GM18951 (cell line): ENCODE measurements around the gene CHTF18.

Experiments
- POLR2A ChIP-seq: IDR thresholded peaks from 4 replicates; pipeline ENCODE4 v1.6.1; 2011; ENCODE audit warnings: mild to moderate bottlenecking; ENCODE audit not compliant: insufficient read length, insufficient read depth; ENCODE audit errors: extremely low read depth
- in situ Hi-C: fragments of 300-500 bp; cut with MboI; formaldehyde crosslinking; loops from one replicate; pipeline ENCODE4 v1.12.0; 2022; ENCODE audit warnings: low sequenced_read_pairs, mixed read lengths, inconsistent platforms; ENCODE audit not compliant: unreplicated experiment

Gene CHTF18

DNA sequence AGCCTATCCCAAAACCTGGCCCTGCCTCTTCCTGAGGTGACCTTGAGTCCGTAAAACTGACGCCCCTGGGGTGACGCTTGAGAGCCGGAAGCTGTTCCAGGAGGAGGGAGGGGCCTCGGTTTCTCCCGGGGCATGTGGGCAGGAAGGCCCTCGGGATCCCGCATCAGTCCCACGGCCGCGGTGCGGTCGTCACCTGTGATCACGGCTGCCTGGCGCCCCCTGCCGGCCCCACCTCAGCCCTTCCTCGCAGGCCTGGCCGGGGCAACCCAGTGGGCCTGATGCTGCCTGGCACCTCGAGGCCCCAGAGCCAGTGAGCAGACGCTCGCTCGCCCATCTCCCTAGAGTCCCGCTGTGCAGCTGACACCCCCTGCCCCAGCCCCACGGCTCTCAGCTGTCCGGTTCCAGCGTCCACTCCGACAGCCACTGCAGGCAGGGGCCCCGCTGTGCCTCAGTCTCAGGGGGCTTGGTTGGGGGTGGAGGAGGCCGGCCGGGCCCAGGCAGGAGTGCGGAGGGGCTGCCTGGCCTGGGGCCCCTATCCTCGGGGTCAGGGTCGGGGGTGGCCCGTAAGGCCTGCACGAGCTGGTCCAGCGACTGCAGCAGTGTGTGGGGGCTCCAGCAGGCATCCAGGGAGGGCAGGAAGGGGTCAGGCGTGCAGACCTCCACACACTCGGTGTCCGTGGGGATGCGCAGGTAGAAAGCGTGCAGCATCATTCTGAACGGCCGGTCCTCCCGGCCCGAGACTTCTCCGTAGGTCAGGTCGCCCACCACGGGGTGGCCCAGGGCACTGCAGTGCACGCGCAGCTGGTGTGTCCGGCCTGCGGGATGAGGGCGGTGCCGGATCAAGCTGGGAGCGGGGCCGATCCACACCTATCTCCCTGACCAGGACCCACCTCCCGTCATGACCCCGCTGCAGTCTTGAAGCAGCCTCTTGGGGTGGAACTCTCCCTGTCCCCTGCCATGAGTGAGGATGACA, 2.6 kb upstream of the CHTF18 start:
- in situ Hi-C loops: loop anchor here (10.0 kb wide), 1 partner anchor 71 kb away; the partner anchor contains the start of gene METRN
- peak; percentile 16 for TF ChIP-seq POLR2A

DNA sequence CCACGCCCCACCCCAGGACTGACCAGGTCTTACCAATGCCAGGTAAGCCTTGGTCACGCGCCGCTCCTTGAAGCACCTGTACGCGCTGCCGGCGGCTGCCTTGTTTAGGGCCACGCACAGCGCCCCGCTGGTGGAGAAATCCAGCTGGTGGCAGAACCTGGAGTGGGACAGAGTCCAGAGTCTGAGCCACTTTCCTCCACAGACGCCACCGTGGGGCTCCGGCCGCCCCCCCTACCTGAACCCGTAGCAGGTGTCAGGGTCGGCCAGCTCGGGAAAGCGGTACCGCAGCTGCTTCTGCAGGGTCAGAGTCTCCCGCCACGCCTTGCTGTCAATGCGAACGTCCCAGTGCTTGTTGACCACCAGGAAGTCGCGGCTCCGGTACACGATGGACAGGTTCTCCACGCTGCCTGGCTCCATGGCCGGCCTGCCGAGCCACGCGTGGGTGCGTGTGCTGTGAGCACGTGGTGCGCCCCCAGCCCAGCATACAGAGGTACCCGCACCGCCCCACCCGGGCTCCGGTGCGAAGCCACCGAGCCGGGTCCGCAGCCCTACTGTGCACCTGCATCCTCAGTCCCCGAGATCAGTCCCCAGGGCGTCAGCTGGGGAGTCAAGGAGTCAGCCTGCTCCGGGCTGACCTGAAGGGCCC, 976 bp upstream of the CHTF18 start:
- in situ Hi-C loops: loop anchor here (10.0 kb wide), 1 partner anchor 73 kb away; the partner anchor contains the start of gene METRN
- no peak for TF ChIP-seq POLR2A

DNA sequence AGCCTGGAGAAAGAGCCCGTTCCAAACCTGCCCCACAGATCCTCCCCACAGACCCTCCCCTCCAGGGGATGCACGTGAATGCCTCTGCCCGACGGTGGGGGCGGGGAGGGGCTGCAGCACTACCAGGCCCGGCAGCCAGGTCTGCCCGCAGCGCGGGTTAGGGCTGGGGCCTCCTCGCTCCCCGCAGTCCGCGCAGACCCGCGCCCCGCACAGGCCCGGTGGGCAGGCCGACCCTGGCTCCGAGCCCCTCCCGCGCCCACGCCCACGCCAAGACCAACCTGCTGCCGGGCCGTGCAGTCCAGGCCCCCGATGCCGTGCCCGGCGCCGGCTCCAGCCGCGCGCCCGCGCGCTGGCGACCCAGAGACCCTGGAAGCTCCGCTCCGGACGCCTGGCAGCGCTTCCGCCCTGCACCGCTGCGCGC, 432 bp upstream of the CHTF18 start, which contains the start of gene RPUSD1:
TSS of gene RPUSD1 (minus strand) at position 404 of the 421 bp plus-strand sequence. CDS start 644 bp downstream, outside the sequence.
- in situ Hi-C loops: loop anchor here (10.0 kb wide), 1 partner anchor 73 kb away; the partner anchor contains the start of gene METRN
- TF ChIP-seq POLR2A: peak; percentile 81

DNA sequence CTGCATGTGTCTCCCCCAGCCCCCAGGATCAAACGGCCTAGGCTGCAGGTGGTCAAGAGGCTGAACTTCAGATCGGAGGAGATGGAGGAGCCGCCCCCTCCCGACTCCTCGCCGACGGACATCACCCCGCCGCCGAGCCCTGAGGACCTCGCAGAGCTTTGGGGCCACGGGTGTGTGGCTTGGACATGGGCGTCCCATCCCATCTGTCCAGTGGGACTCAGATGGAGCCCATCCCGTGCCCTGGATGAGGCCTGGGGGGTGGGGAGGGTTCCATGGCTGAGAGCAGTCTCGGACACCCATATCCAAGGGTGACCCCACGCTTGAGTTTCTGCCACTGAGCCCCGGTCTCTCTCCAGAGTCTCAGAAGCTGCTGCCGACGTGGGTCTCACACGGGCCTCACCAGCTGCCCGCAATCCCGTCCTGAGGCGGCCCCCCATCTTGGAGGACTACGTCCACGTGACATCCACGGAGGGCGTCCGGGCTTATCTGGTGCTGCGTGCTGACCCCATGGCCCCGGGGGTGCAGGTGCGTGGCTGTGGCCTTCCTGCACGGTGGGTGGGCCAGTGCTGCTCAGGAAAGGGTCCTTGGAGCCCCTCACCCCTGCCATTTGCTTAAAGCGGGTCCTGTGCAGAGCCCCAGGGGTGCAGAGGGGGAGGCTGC, 901 bp downstream of the CHTF18 start:
- no peak for TF ChIP-seq POLR2A
- in situ Hi-C loops: loop anchor here (10.0 kb wide), 1 partner anchor 75 kb away; the partner anchor contains the start of gene METRN

DNA sequence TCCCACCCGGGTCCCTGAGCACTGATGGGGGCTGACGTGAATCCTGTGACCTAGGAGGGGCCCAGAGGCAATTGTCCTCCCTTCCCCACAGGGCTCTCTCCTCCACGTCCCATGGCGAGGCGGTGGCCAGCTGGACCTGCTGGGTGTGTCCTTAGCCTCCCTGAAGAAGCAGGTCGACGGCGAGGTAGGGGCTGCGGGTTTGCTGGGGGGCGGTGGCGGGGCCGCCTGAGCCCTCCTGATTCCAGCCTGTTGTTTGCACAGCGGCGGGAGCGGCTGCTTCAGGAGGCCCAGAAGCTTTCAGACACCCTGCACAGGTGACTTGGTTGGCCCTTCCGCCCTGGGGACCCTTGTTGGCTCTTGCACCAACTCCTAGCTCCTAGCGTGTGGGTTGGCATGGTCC, 1.7 kb downstream of the CHTF18 start:
- in situ Hi-C loops: no loop called here
- TF ChIP-seq POLR2A: no peak

DNA sequence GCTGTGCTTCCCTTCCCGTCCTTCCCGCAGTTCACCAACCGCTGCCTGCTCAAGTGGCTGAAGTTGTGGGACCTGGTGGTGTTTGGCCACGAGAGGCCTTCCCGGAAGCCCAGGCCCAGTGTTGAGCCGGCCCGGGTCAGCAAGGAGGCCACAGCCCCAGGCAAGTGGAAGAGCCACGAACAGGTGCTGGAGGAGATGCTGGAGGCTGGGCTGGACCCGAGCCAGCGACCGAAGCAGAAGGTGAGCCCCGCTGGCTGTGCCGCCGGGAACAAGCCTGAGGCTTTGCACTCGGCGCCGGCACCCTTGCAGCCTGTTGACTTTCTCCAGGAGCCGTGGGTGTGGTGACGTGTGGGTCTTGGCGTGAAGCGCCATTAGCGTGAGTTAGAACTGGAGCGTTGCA, 2.7 kb downstream of the CHTF18 start:
- in situ Hi-C loops: no loop called here
- no peak for TF ChIP-seq POLR2A

DNA sequence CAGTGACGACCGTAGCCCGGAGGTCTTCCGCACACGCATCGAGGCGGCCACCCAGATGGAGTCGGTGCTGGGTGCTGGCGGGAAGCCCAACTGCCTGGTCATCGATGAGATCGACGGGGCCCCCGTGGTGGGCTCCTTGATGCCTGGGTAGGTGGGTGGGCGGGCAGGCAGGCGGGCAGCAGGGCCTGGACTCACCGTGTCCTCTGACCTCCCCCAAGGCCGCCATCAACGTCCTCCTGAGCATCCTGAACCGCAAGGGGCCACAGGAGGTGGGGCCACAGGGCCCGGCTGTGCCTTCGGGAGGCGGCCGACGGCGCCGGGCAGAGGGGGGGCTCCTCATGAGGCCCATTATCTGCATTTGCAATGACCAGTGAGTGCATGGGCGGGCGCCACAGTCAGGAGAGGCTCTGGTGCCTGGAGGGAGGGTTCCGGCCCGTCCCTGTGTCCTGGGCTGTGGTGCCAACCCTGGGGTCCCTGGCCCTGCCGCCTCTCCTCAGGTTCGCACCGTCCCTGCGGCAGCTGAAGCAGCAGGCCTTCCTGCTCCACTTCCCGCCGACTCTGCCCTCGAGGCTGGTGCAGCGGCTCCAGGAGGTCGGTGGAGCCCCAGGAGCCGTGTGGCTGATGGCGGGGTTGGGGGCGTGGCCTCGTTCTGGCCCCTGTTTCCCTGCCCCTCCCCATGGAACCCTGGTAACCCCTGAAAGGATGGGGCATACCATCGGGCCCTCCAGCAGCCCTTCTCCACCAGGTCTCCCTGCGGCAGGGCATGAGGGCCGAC, 4.0 kb downstream of the CHTF18 start:
- in situ Hi-C loops: no loop called here
- TF ChIP-seq POLR2A: no peak

DNA sequence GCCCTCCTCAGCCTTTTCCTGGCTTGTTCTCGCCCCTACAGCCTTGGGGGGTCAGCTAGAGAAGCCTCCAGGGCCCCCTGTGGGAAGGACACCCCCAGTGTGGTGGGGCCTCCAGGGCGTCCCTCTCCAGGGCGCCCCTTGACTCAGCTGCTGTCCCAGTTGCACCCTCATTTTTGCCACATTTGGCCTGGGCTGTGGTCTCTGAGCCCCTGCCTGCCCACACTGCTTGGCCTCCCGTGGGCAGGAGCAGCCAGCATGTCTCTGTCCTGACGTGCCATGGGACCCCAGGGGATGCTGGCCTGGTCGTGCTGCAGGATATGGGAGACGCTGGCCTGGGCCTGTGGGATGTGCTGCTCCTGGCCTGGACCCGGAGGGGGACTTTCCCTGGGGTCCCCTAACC, 5.0 kb downstream of the CHTF18 start:
- in situ Hi-C loops: no loop called here
- TF ChIP-seq POLR2A: no peak

DNA sequence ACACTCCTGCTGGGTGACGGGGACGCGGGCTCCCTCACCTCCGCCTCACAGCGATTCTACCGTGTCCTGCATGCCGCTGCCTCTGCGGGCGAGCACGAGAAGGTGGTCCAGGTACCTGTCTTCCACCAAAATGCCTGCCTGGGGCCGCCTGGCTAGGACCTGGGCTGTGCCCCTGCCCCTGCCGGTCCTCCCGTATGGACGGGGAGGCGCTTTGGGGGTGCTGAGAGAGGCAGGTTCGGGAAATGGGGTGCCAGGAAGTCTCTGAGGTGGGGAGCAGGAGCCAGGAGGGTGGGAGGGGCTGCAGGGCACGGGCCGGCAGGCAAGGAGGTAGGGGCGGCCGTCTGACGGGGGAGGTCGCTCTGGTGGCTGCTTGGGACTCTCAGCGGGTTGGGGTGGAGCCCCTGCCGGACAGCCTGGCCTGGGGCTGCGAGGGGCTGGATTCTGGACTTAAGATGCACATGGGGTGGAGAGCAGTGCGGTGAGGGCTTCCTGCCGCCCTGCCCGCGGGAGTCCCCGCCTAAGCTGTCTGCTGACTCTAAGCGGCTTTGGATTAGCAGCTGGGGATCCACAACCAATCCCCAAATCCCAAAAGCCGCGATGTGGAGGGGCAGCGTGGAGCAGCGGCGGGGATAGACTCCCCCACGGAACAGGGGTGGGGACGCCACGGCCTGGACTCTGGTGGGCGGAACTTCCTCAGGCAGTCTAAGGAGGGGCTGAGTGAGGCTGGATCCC, 5.8 kb downstream of the CHTF18 start:
- in situ Hi-C loops: no loop called here
- TF ChIP-seq POLR2A: no peak

DNA sequence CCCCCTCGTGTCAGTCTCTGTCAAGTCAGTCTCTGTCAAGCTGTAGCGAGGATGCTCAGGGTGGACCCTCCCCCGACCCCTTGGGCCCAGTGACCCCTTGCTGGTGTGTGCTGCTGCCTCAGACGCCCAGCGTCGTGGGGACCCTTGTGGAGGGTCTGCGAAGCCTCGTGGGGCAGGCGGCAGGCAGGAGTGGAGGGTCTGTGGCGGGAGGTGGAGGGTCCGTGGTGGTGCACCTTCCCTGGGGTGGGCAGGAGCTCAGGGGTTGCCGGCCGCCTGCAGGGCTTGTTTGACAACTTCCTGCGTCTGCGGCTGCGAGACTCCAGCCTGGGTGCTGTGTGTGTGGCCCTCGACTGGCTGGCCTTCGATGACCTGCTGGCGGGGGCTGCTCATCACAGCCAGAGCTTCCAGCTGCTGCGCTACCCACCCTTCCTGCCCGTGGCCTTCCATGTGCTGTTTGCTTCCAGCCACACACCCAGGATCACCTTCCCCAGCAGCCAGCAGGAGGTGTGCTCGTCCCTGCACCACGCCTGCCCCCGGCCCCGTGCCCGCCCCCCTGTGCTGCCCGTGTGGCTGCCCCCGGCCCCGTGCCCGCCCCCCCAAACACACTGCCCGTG, 6.5 kb downstream of the CHTF18 start:
- no peak for TF ChIP-seq POLR2A
- in situ Hi-C loops: no loop called here

DNA sequence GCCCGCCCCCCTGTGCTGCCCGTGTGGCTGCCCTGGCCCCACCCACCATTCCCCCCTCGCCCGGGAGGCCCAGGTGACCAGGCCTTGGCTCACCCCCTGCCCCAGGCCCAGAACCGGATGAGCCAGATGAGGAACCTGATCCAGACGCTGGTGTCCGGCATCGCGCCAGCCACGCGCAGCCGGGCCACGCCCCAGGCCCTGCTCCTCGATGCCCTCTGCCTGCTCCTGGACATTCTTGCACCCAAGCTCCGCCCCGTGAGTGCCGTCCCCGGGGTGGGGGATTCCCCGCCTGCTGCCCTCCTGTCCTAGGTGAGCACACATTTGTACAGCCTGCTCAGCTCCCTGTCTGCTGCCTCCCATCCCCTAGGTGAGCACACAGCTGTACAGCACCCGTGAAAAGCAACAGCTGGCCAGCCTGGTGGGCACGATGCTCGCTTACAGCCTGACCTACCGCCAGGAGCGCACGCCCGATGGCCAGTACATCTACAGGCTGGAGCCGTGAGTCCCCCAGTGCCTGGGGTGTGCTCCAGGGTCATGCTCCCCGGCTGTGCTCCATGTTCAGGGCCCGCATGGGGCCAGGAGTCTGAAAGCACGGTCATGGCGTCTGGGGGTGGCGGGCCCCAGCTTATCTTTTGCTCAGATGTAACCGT, 7.3 kb downstream of the CHTF18 start:
- TF ChIP-seq POLR2A: no peak
- in situ Hi-C loops: no loop called here
